T-helper 17 cell (primary cell): Measurements from ENCODE around the gene ICAM1. TPM values are rescaled to one million over a fixed set of nuclear protein-coding genes. Genes with fewer than 3 reads are reported as not detected.

Experiments
- ATAC-seq: fragments of 150-1000 bp; cut with Tn5 transposase; 2 replicates; pipeline ENCODE4 v1.10.0; 2021; ENCODE audit warnings: mild to moderate bottlenecking, moderate library complexity
- DNase-seq, 3 donors: peaks; one replicate each; pipeline versions ENCODE4 v3.0.0 to v3.0.0-alpha.2; 2020 to 2021
- H3K9me3 ChIP-seq: one replicate; pipeline ENCODE4 v1.7.0; 2013; ENCODE audit warnings: low read length, mild to moderate bottlenecking; ENCODE audit not compliant: control insufficient read depth, poor library complexity, severe bottlenecking
- H3K27ac Mint-ChIP-seq: one replicate; pipeline ENCODE4 v1.8.0; 2022; ENCODE audit warnings: mild to moderate bottlenecking, moderate library complexity, mixed read lengths
- H3K27me3 Mint-ChIP-seq: one replicate; pipeline ENCODE4 v1.8.0; 2022; ENCODE audit warnings: mixed read lengths
- H3K36me3 Mint-ChIP-seq: one replicate; pipeline ENCODE4 v1.8.0; 2022; ENCODE audit warnings: low read depth, mixed read lengths
- H3K4me1 Mint-ChIP-seq: one replicate; pipeline ENCODE4 v1.8.0; 2022; ENCODE audit warnings: mild to moderate bottlenecking, mixed read lengths
- H3K4me3 Mint-ChIP-seq: one replicate; pipeline ENCODE4 v1.8.0; 2022; ENCODE audit warnings: mild to moderate bottlenecking, moderate library complexity, mixed read lengths
- total RNA-seq, 4 donors: library from RNA in 2 of 4; stranded (reverse) in 2 of 4; gene quantifications; one replicate each; pipeline ENCODE4 v1.2.3 and lab custom pipeline; 2022 to 2026

The ICAM1 gene
- total RNA-seq, 2 donors from 2014 or later: 18.7 to 28.1 TPM

GRCh38 chr19:10320602-10321416 lies 49.9 kb downstream of the ICAM1 start:
- no peak for ATAC-seq
- H3K27ac Mint-ChIP-seq: peak overlapping the region; percentile 65

DNA sequence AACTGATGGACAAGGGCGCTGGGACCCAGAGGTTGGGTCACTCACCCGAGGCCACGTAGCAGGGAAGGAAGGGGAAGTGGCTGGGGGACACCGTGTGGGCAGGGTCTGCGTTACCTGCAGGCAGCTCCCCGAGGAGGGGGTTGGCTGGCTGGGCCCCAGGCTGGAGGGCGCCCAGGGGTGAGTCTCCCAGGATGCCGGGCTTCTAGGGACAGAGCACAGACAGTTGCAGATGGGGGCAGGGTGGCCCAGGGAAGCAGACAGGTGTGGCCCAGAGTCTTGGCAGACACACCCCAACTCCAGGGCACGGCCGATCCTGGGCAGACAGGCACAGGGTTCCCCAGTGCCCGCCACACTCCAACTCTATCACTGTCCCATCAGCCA lies 50.5 kb downstream of the ICAM1 start:
- Mint-ChIP-seq H3K36me3 (peaks cover 6% of the 10 kb centered on the region), H3K27me3 (no peaks in the 10 kb centered on the region), H3K4me1 (peaks cover 8% of the 10 kb centered on the region), H3K4me3 (peak overlapping the region; percentile 36), H3K27ac (no peak overlapping the region)
- DNase-seq (no peak), ATAC-seq (peak; percentile 11)
- H3K9me3 ChIP-seq: no peaks in the 10 kb centered on the region

More at GRCh38 chr19:10320602-10321416, 49.9 kb downstream of the ICAM1 start:
- Mint-ChIP-seq H3K36me3 (peaks cover 8% of the 10 kb centered on the region), H3K27me3 (no peaks in the 10 kb centered on the region), H3K4me3 (peak overlapping the region; percentile 36), H3K4me1 (peaks cover 10% of the 10 kb centered on the region)
- DNase-seq: no peak
- no peaks in the 10 kb centered on the region for H3K9me3 ChIP-seq

DNA sequence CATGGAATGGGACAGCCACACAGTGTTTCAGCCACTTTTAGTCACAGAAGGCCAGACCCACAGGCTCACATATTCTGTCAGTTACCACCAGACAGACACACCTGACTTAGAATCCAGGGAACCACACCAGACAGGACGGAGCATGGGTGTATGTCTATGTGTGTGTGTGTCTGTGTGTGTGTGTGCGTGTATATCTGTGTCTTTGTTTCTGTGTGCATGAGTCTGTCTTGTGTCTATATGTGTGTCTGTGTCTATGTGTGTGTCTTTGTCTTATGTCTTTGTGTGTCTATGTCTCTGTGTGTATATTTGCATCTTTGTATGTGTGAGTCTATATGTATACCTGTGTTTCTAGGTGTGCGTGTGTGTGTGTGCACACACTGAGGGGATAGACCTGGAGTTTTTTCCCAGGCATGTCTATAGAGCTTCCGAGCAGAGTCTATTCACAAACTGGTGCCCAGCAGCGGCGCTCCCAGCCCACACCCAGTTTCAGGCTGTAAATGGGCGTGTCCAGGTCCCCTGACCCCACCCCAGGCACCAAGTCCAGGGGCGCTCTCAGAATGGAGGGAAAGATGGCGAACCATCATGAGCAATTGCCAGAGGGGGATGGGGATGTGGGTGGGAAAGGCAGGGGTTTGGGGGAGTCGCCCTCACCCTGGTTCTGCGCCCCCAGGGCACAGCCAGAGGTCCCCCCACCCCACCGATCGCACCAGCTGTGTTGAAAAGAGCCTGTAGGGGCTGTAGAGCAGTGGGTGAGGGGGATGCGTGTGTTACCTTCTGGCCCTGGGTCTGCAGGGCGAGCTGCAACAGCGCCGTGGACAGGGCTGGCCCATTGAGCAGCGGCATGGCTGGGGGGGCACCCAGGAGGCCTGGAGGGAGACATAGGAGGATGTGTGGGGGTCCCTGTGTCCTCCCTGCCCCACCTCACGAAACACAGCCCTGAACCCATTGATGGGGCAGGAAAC lies 51.2 kb downstream of the ICAM1 start:
- Mint-ChIP-seq H3K36me3 (peaks cover 6% of the 10 kb centered on the region), H3K27ac (no peak overlapping the region), H3K27me3 (no peaks in the 10 kb centered on the region), H3K4me3 (no peak overlapping the region), H3K4me1 (peaks cover 8% of the 10 kb centered on the region)
- ATAC-seq (peak; percentile 19), DNase-seq (no peak)
- no peaks in the 10 kb centered on the region for H3K9me3 ChIP-seq

DNA sequence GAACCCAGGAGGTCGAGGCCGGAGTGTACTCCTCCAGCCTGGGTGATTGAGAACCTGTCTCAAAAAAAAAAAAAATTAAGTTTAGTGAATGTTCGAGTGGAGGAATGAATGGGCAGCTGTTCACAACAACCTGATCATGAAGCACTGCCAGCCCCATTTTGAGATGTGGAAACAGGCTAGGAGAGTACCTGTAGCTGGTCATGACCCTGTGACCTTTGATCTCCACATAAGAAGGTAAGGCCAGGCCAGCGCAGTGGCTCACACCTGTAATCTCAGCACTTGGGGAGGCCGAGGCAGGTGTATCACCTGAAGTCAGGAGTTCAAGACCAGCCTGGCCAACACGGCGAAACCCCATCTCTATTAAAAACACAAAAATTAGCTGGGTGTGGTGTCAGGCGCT lies 54.8 kb downstream of the ICAM1 start:
- Mint-ChIP-seq H3K4me1 (peaks cover 5% of the 10 kb centered on the region), H3K4me3 (no peak overlapping the region), H3K36me3 (peaks cover 4% of the 10 kb centered on the region), H3K27me3 (no peaks in the 10 kb centered on the region), H3K27ac (no peak overlapping the region)
- DNase-seq (no peak), ATAC-seq (no peak)
- no peaks in the 10 kb centered on the region for H3K9me3 ChIP-seq

GRCh38 chr19:10327793-10328192 lies 56.9 kb downstream of the ICAM1 start:
- no peaks in the 10 kb centered on the region for H3K36me3 Mint-ChIP-seq
- DNase-seq (no peak), ATAC-seq (no peak)
- H3K27me3 Mint-ChIP-seq: no peaks in the 10 kb centered on the region
- no peak overlapping the region for H3K4me3 Mint-ChIP-seq
- peaks cover 10% of the 10 kb centered on the region for H3K4me1 Mint-ChIP-seq
- no peak overlapping the region for H3K27ac Mint-ChIP-seq
- no peaks in the 10 kb centered on the region for H3K9me3 ChIP-seq

GRCh38 chr19:10328558-10329429 lies 57.9 kb downstream of the ICAM1 start:
- Mint-ChIP-seq H3K27me3 (no peaks in the 10 kb centered on the region), H3K27ac (peak overlapping the region; percentile 4), H3K4me1 (peaks cover 17% of the 10 kb centered on the region), H3K4me3 (no peak overlapping the region), H3K36me3 (no peaks in the 10 kb centered on the region)
- no peak for DNase-seq
- ATAC-seq: no peak
- no peaks in the 10 kb centered on the region for H3K9me3 ChIP-seq

- DNase-seq: no peak
- H3K36me3 Mint-ChIP-seq: no peaks in the 10 kb centered on the region
- ATAC-seq: no peak
- H3K27me3 Mint-ChIP-seq: no peaks in the 10 kb centered on the region
- no peak overlapping the region for H3K27ac Mint-ChIP-seq
- peaks cover 17% of the 10 kb centered on the region for H3K4me1 Mint-ChIP-seq
- no peaks in the 10 kb centered on the region for H3K9me3 ChIP-seq
- no peak overlapping the region for H3K4me3 Mint-ChIP-seq
These were observed 58.6 kb downstream of the ICAM1 start for GRCh38 chr19:10329555-10329954.

DNA sequence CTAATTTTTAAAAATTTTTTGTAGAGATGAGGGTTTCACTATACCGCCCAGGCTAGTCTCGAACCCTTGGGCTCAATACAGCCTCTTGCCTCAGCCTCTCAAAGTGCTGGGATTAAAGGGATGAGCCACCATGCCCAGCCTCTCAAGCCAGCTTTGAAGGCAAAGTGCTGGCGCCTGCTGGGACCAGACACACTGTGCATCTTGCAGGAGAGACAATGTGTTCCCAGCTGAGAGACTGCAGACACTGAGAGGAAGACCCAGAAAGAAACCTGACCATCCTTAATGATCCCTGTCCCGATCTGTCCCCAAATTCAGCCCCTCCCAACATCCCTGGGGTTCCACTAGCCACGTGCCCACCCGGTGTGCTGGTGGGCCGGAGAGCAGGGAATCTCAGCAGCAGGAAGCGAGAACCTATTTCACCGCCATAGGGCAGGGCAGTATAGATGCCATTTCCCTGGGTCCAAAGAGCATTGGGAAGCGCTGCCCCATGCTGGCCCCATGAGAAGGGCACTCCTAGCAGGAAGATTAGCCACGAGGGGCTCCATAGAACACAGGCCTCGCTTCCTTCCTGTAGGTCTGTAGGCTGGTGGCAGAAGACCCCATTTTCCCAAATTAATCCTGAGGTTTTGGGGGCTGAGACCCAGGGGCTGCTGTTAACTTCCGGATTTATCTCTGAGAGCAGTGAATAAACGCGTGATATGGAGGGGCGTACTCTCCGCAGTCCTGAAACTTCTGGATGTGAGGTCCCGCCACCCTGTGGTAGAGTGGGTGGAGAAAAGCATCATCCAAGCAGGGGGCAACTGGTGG lies 61.4 kb downstream of the ICAM1 start:
- peak overlapping the region; percentile 81 for H3K27ac Mint-ChIP-seq
- H3K27me3 Mint-ChIP-seq: no peaks in the 10 kb centered on the region
- H3K4me3 Mint-ChIP-seq: peak overlapping the region; percentile 92
- H3K4me1 Mint-ChIP-seq: peaks cover 18% of the 10 kb centered on the region
- DNase-seq: no peak
- H3K9me3 ChIP-seq: no peaks in the 10 kb centered on the region
- ATAC-seq: no peak
- no peaks in the 10 kb centered on the region for H3K36me3 Mint-ChIP-seq

GRCh38 chr19:10332965-10333757 lies 62.2 kb downstream of the ICAM1 start, which contains the start of gene RAVER1:
Gene RAVER1, minus strand, starts transcription at chr19:10333529. Its CDS starts 22 bp downstream, at chr19:10333507.
- Mint-ChIP-seq H3K4me1 (peaks cover 18% of the 10 kb centered on the region), H3K36me3 (no peaks in the 10 kb centered on the region), H3K27me3 (no peaks in the 10 kb centered on the region), H3K4me3 (peak within 1 kb of the TSS; percentile 92), H3K27ac (peak within 1 kb of the TSS; percentile 81)
- peak; percentile 96 for ATAC-seq
- H3K9me3 ChIP-seq: no peaks in the 10 kb centered on the region
- DNase-seq: peak; percentile 92 to 98 (median 97)

GRCh38 chr19:10333758-10334587 lies 63.1 kb downstream of the ICAM1 start:
- peak; percentile 1 for ATAC-seq
- H3K9me3 ChIP-seq: no peaks in the 10 kb centered on the region
- Mint-ChIP-seq H3K4me1 (peaks cover 26% of the 10 kb centered on the region), H3K27me3 (no peaks in the 10 kb centered on the region), H3K36me3 (no peaks in the 10 kb centered on the region), H3K27ac (peak overlapping the region; percentile 81), H3K4me3 (peak overlapping the region; percentile 92)
- no peak for DNase-seq
